GM12891 (cell line): ENCODE data around the gene CDC42EP3.
A peak's percentile ranks its signal among the peaks of the same experiment; 100 is the strongest.

Experiments used
- DNase-seq: peaks from one replicate; pipeline ENCODE4 v3.0.0; 2011; ENCODE audit warnings: low spot score; ENCODE audit not compliant: insufficient read length
- FAIRE-seq: peaks from 2 replicates; lab custom pipeline; 2011; peaks lifted over from hg19 to GRCh38; lab: Jason Lieb, UNC
- PAX5 ChIP-seq: IDR thresholded peaks from 2 replicates; pipeline ENCODE4 v1.6.1; 2011; ENCODE audit warnings: low read length, moderate library complexity, mild to moderate bottlenecking; ENCODE audit not compliant: insufficient read depth, severe bottlenecking
- POLR2A ChIP-seq: IDR thresholded peaks from 2 replicates; pipeline ENCODE4 v1.6.1; 2011; ENCODE audit warnings: low read depth, low read length, control low read depth
- POLR2AphosphoS5 ChIP-seq: IDR thresholded peaks from 2 replicates; pipeline ENCODE4 v1.6.1; 2011; ENCODE audit warnings: low read depth, low read length, control low read depth
- POU2F2 ChIP-seq: IDR thresholded peaks from 2 replicates; pipeline ENCODE4 v1.6.1; 2011; ENCODE audit warnings: low read depth, mild to moderate bottlenecking, control low read depth, low read length, moderate library complexity
- SPI1 ChIP-seq: IDR thresholded peaks from 2 replicates; pipeline ENCODE4 v1.6.1; 2011; ENCODE audit warnings: low read depth, low read length, control low read depth
- TAF1 ChIP-seq: IDR thresholded peaks from 2 replicates; pipeline ENCODE4 v1.6.1; 2011; ENCODE audit warnings: low read depth, low read length, control low read depth

The CDC42EP3 gene

GRCh38 chr2:37623971-37624900, 47.2 kb downstream of the CDC42EP3 start:
- DNase-seq (no peak), FAIRE-seq (peak; percentile 96)
- no peak for TF ChIP-seq SPI1
- no peak; the same call in none of the 2 replicates for TF ChIP-seq POLR2A
- peak; percentile 49 for TF ChIP-seq POU2F2
- no peak for TF ChIP-seq TAF1
- TF ChIP-seq POLR2AphosphoS5: peak; percentile 55; the same call in 1 of the 2 replicates
- TF ChIP-seq PAX5: peak; percentile 45

GRCh38 chr2:37623406-37623805, 48.0 kb downstream of the CDC42EP3 start:
- TF ChIP-seq POU2F2 (0 out of 2 replicates have a peak, but pooled peaks have one; percentile 3), SPI1 (0 out of 2 replicates have a peak, but pooled peaks have one; percentile 29), PAX5 (no peak), POLR2AphosphoS5 (no peak), POLR2A (no peak)
- peak; percentile 9 for FAIRE-seq

GRCh38 chr2:37622450-37623100, 48.9 kb downstream of the CDC42EP3 start:
- TF ChIP-seq POLR2A (no peak), PAX5 (no peak), SPI1 (peak; percentile 80), TAF1 (no peak), POU2F2 (no peak), POLR2AphosphoS5 (no peak)
- DNase-seq (no peak), FAIRE-seq (peak; percentile 33)

More at GRCh38 chr2:37623406-37623805, 48.0 kb downstream of the CDC42EP3 start:
- DNase-seq: no peak

- TF ChIP-seq TAF1: no peak
- TF ChIP-seq POLR2AphosphoS5: no peak
- TF ChIP-seq SPI1: no peak
- no peak; the same call in 1 of the 2 replicates for TF ChIP-seq POLR2A
- no peak for TF ChIP-seq POU2F2
- no peak for TF ChIP-seq PAX5
- DNase-seq (no peak), FAIRE-seq (no peak)
Observed at GRCh38 chr2:37621199-37621598, 50.2 kb downstream of the CDC42EP3 start.

GRCh38 chr2:37619959-37620300, 51.5 kb downstream of the CDC42EP3 start:
- TF ChIP-seq TAF1 (no peak), PAX5 (no peak), POU2F2 (0 out of 2 replicates have a peak, but pooled peaks have one; percentile 23)
- FAIRE-seq: peak; percentile 38
- DNase-seq: no peak

- TF ChIP-seq POU2F2 (no peak), POLR2A (peak; percentile 48; the same call in 1 of the 2 replicates)
- FAIRE-seq (no peak), DNase-seq (no peak)
Observed at GRCh38 chr2:37619230-37619958, 52.0 kb downstream of the CDC42EP3 start.

GRCh38 chr2:37618326-37618725, 53.1 kb downstream of the CDC42EP3 start:
- FAIRE-seq: peak; percentile 75
- TF ChIP-seq POLR2AphosphoS5: peak; percentile 43; the same call in 1 of the 2 replicates
- peak; percentile 52; the same call in 1 of the 2 replicates for TF ChIP-seq POLR2A
- peak; percentile 47; the same call in 1 of the 2 replicates for TF ChIP-seq TAF1
- no peak for TF ChIP-seq POU2F2
- 0 out of 2 replicates have a peak, but pooled peaks have one; percentile 17 for TF ChIP-seq SPI1
- TF ChIP-seq PAX5: no peak

GRCh38 chr2:37617119-37617892, 54.1 kb downstream of the CDC42EP3 start:
- no peak for FAIRE-seq
- peak; percentile 98 for TF ChIP-seq POLR2A
- TF ChIP-seq TAF1: peak; percentile 81; the same call in 1 of the 2 replicates
- peak; percentile 93 for TF ChIP-seq POLR2AphosphoS5
- TF ChIP-seq POU2F2: peak; percentile 10; the same call in 1 of the 2 replicates
- TF ChIP-seq SPI1: peak; percentile 88
- TF ChIP-seq PAX5: no peak
- DNase-seq: no peak

More at GRCh38 chr2:37618326-37618725, 53.1 kb downstream of the CDC42EP3 start:
- no peak for DNase-seq
